ENCODE data around the gene MTCH1. TPM values are rescaled to one million over a fixed set of nuclear protein-coding genes. Genes with fewer than 3 reads are reported as not detected.

Gene MTCH1
- total RNA-seq, 2 donors from 2014 or later: 237 to 273 TPM

- no peak overlapping the region for H3K4me3 ChIP-seq
- TF ChIP-seq CTCF (IDR thresholded peaks at IDR 0.05): no peak
- H3K27me3 ChIP-seq (replicated peaks; ENCODE audit: insufficient read depth): no peaks in the 10 kb centered on the region
- peaks cover 3 to 5% of the 10 kb centered on the region in 2 donors for H3K4me1 ChIP-seq (ENCODE audit: control insufficient read depth in 1 of 2, low read depth in 2 of 2)
- no peaks in the 10 kb centered on the region for H3K36me3 ChIP-seq
- H3K27ac ChIP-seq: no peak overlapping the region
- DNase-seq (ENCODE audit: low spot score) (no peak), ATAC-seq (ENCODE audit: insufficient number of reproducible peaks, low FRiP score, low read depth) (no peak)
- H3K9me3 ChIP-seq: no peaks in the 10 kb centered on the region
Measured at GRCh38 chr6:36933102-36933501, 52.9 kb downstream of the MTCH1 start.

DNA sequence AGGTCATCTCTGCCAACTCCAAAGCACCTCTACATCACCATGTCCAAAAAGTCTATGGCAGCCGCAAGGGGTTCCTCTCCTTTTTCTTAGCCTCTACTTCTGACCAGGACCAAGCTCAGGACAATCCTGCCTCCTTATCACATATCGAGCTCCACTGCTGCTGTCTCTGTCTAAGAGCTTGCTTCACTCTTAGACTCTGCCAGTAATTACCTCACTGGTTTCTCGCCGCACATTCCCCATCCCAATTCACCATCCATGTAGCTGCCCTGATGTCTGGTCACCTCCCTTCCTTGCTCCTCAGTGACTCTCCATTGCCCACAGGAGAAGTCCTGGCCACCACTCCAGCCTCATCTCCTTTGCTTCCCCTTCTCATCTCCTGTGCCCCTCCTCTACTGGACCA, 55.5 kb downstream of the MTCH1 start:
- no peak overlapping the region for H3K4me3 ChIP-seq
- H3K27me3 ChIP-seq (replicated peaks; ENCODE audit: insufficient read depth): no peaks in the 10 kb centered on the region
- H3K4me1 ChIP-seq (ENCODE audit: control insufficient read depth in 1 of 2, low read depth in 2 of 2): peaks cover 3 to 21% of the 10 kb centered on the region in 2 donors
- H3K27ac ChIP-seq: no peak overlapping the region
- TF ChIP-seq CTCF (IDR thresholded peaks at IDR 0.05): no peak
- ATAC-seq (ENCODE audit: insufficient number of reproducible peaks, low FRiP score, low read depth) (no peak), DNase-seq (ENCODE audit: low spot score) (no peak)
- H3K36me3 ChIP-seq: peaks cover 3% of the 10 kb centered on the region
- H3K9me3 ChIP-seq: no peaks in the 10 kb centered on the region

DNA sequence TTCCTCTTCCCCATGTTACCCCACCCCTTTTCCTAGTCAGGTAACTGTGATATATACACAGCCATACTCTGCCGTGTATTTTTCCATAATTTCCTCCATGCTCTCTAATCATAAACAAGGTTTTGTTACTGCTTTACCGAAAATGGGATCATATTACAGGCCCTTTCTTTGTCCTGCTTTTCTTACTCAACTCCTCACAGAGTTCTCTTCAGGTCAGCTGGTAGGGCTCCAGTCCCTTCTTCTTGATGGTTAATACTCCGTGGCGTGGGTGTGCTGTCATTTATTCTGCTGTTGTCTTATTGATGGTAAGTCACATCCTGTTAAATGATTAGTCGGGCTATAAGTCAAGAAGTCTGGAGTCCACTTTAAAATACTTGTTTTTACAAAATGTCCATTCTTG, 56.4 kb downstream of the MTCH1 start:
- TF ChIP-seq CTCF (IDR thresholded peaks at IDR 0.05): no peak
- H3K27me3 ChIP-seq (replicated peaks; ENCODE audit: insufficient read depth): no peaks in the 10 kb centered on the region
- H3K4me3 ChIP-seq: no peak overlapping the region
- H3K9me3 ChIP-seq: no peaks in the 10 kb centered on the region
- no peak for ATAC-seq (ENCODE audit: insufficient number of reproducible peaks, low FRiP score, low read depth)
- peaks cover 12% of the 10 kb centered on the region for H3K36me3 ChIP-seq
- peaks cover 3 to 21% of the 10 kb centered on the region in 2 donors for H3K4me1 ChIP-seq (ENCODE audit: control insufficient read depth in 1 of 2, low read depth in 2 of 2)
- H3K27ac ChIP-seq: no peak overlapping the region
- DNase-seq (ENCODE audit: low spot score): no peak

DNA sequence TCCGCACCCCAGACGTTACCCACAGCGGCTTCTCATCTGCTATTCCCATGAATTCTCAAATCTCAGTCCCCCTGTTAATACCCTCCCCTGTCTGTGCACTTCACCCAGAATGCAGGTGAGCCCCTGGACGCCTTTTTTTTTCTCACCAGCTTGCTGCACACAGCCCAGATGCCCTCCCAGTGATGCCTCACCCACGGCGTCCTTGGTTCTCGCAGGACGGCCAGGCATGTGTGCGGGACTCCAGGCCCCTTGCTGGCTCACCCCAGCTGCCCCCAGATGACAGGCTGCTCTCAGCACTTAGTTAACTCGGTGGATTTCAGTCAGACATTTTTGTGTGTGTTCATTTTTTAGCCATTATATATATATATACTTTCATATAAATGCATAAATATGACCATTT, 56.8 kb downstream of the MTCH1 start:
- H3K27ac ChIP-seq: no peak overlapping the region

DNA sequence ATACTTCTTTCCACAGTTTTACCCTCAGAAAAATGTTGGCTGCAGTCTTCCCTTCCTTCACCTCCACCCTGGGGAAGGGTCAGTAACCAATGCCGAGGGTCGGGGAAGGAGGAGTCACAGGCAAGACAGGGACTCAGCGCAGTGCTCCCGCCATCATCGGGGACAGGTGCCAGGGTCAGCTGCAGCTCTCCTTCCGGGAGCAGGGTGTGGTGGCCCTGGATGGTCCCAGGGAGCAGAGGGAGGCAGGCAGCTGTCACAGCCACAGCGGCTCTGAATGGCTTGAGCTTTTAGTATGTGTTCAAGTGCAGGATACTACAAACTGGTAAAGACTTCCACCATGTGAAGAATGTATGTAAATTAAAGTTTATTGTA, 57.5 kb downstream of the MTCH1 start:
- Histone ChIP-seq H3K4me1 (ENCODE audit: control insufficient read depth in 1 of 2, low read depth in 2 of 2) (peaks cover 3 to 21% of the 10 kb centered on the region in 2 donors), H3K9me3 (no peaks in the 10 kb centered on the region), H3K27ac (no peak overlapping the region), H3K36me3 (peaks cover 17% of the 10 kb centered on the region), H3K27me3 (replicated peaks; ENCODE audit: insufficient read depth) (no peaks in the 10 kb centered on the region), H3K4me3 (no peak overlapping the region)
- no peak for TF ChIP-seq CTCF (IDR thresholded peaks at IDR 0.05)
- ATAC-seq (ENCODE audit: insufficient number of reproducible peaks, low FRiP score, low read depth) (no peak), DNase-seq (ENCODE audit: low spot score) (no peak)

More for the DNA sequence above, 56.8 kb downstream of the MTCH1 start:
- Histone ChIP-seq H3K36me3 (peaks cover 16% of the 10 kb centered on the region), H3K9me3 (no peaks in the 10 kb centered on the region), H3K4me1 (ENCODE audit: control insufficient read depth in 1 of 2, low read depth in 2 of 2) (peaks cover 3 to 21% of the 10 kb centered on the region in 2 donors), H3K4me3 (no peak overlapping the region), H3K27me3 (replicated peaks; ENCODE audit: insufficient read depth) (no peaks in the 10 kb centered on the region)
- ATAC-seq (ENCODE audit: insufficient number of reproducible peaks, low FRiP score, low read depth): no peak
- no peak for TF ChIP-seq CTCF (IDR thresholded peaks at IDR 0.05)
- DNase-seq (ENCODE audit: low spot score): no peak

All from thoracic aorta (tissue), 2 donors.